H1 (cell line): ENCODE measurements around the gene HSPD1. TPM values are rescaled to one million over a fixed set of nuclear protein-coding genes. Genes with fewer than 3 reads are reported as not detected.

Experiments used
- ATF3 ChIP-seq: IDR thresholded peaks from 2 replicates; pipeline ENCODE4 v1.6.1; 2011; ENCODE audit warnings: low read depth, mild to moderate bottlenecking, low read length; ENCODE audit not compliant: insufficient read depth
- polyA plus RNA-seq, 7 experiments: library from polyadenylated mRNA; depleted of rRNA in 3 of 7; stranded (reverse) in 5 of 7; unstranded in 2 of 7; fragments of >200 nt in 5 of 7; fragments of 200-250 nt in 2 of 7; gene quantifications; 1 replicate in 5 of 7; 2 replicates in 1 of 7; 4 replicates in 1 of 7; pipeline versions ENCODE4 v1.2.1 to v1.2.3, GENCODE V29; 2011 to 2013; ENCODE audit warnings: missing spikeins in 2 of 7, mixed read lengths in 2 of 7
- total RNA-seq: library from RNA; stranded (reverse); fragmentation: NEBNext Ultra II Directional; extraction: Animal tissue kit (Norgen Biotek cat#: 25700); gene quantifications from 2 replicates; pipeline ENCODE4 v1.2.1, GENCODE V29; 2021

The HSPD1 gene
- total and polyA plus RNA-seq, 2 of the 8 experiments (the other 6 are each of a cell fraction or from before 2014, with no cell fraction given) = 221 to 1,108 TPM

DNA sequence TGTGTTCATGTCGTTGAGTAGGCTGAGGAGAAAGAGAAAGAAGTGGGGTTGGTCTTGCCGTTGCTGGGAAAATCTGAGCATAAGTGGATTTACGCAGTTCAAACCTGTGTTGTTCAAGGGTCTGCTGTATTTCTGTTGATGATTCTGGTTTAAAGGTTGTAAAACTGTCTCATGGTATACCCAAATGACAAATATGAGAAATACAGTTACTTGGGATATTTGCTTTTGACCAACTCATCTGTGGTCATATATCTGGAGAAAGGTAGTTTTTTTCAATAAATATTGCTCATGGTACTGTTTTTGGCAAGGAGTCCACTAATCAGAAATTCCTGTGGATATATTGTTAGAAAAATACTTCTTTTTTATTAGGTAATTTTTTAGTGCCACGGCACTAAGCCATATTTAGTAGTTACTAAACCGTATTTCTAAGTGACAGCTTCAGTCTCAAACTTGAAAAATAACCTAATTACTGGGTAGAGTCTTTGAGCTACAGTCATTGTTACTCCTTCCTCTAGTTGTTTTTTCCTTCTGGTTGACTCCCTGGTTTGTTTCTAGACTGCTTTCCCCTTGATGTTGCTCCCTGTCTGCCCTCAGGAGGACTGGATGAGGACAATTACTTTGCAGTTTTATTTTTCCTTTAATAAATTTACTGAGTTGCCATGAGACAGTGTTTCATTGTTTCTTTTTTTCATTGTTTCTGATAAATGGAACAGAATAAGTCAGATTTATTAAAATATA lies 47.7 kb upstream of the HSPD1 start (continued):
- no peak for TF ChIP-seq ATF3
